Measurements from ENCODE around the gene R3HDM4.
A peak's percentile ranks its signal among the peaks of the same experiment; 100 is the strongest.
"Not testable (repeated sequence)": the region's sequence is repeated elsewhere in the genome, so short reads cannot be mapped to it uniquely, and the experiment has no call there.

R3HDM4 gene

GRCh38 chr19:852136-853013 lies 60.6 kb downstream of the R3HDM4 start, which contains the start of gene ELANE:
TSS of gene ELANE (plus strand) at chr19:852303. CDS start at chr19:852329, 26 bp downstream.
- DNase-seq (ENCODE audit: low read depth) = no peak
- TF ChIP-seq, protein P1, sequence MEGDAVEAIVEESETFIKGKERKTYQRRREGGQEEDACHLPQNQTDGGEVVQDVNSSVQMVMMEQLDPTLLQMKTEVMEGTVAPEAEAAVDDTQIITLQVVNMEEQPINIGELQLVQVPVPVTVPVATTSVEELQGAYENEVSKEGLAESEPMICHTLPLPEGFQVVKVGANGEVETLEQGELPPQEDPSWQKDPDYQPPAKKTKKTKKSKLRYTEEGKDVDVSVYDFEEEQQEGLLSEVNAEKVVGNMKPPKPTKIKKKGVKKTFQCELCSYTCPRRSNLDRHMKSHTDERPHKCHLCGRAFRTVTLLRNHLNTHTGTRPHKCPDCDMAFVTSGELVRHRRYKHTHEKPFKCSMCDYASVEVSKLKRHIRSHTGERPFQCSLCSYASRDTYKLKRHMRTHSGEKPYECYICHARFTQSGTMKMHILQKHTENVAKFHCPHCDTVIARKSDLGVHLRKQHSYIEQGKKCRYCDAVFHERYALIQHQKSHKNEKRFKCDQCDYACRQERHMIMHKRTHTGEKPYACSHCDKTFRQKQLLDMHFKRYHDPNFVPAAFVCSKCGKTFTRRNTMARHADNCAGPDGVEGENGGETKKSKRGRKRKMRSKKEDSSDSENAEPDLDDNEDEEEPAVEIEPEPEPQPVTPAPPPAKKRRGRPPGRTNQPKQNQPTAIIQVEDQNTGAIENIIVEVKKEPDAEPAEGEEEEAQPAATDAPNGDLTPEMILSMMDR (conservative IDR thresholded peaks at IDR 0.05; ENCODE audit: low read length) = no peak
- H3K4me3 ChIP-seq (ENCODE audit: low read length) = peak within 1 kb of the TSS; percentile 44

GRCh38 chr19:850979-851335 lies 62.1 kb downstream of the R3HDM4 start:
- TF ChIP-seq, protein P1 (conservative IDR thresholded peaks at IDR 0.05; ENCODE audit: low read length) = no peak
- no peak for DNase-seq (ENCODE audit: low read depth)

DNA sequence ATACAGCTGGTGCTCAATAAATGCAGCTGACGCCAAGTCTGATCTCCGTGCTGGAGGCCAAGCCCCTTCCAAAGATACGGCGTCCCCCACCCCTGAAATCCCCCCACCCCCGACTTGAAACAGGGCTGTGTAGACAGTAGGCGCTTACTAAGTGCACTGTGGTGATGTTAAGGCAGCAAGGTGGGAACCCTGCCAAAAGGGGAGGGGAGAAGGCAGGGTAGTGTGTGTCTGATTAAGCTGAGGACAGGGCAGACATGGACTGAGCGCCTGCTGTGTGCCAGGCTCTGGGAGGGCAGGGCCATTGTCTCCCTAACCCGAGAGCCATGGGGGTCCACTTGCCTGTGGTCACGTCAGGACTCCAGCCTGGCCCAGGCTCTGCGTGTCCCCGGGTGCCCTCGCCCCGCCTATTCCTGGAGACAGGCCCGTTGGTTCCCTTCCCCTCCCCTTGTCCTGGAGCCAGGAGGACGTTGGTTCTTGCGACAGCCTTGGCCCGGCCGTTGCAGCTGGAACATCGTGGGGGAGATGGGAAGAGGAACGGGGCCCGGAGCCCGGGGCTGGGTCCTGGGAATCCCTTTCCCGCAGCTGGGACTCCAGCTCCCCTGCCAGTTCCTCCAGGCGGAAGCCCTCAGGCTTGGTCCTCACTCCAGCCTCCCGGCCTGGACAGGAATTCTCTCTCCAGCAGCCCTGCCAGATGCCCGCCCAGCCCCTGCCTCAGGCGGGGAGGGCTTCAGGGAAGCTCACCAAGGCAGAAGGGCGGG lies 62.6 kb downstream of the R3HDM4 start:
- TF ChIP-seq, protein P1 (conservative IDR thresholded peaks at IDR 0.05; ENCODE audit: low read length) = no peak
- H3K4me3 ChIP-seq (ENCODE audit: low read length) = peak overlapping the region; percentile 44
- peak; percentile 95 for DNase-seq (ENCODE audit: low read depth)

More at GRCh38 chr19:850979-851335, 62.1 kb downstream of the R3HDM4 start:
- peak overlapping the region; percentile 44 for H3K4me3 ChIP-seq (ENCODE audit: low read length)

GRCh38 chr19:849195-849594 lies 63.8 kb downstream of the R3HDM4 start:
- not testable (repeated sequence) for DNase-seq (ENCODE audit: low read depth); H3K4me3 ChIP-seq (ENCODE audit: low read length)

DNA sequence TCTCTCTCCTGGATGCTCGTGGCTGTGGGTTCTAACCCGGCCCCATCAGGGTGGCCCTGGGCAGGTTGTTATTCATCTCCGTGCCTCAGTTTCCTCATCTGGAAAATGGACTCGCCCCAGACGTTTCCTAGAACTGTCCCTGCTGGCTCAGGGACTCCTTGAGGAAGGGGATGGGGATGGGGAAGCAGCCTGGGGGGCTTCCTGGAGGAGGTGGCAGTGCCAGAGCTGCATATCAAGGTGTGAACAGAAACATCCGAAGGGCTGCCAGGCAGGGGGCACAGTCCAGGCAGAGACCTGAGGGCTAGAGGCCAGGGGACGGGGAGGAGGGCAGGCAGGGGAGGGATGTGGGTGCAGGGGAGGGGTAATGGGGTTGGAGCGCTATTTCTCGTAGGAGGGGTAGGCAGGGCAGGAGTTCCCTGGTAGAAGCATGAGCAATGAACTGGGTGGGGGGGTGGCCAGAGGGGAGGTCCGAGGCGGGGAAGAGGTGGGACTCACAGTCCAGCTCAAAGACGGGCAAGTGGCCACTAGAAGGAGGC lies 64.6 kb downstream of the R3HDM4 start:
- no peak overlapping the region for H3K4me3 ChIP-seq (ENCODE audit: low read length)
- DNase-seq (ENCODE audit: low read depth) = no peak
- TF ChIP-seq, protein P1 (conservative IDR thresholded peaks at IDR 0.05; ENCODE audit: low read length) = no peak
